Stimulated activated naive CD8-positive, alpha-beta T cell treated with anti-CD3 and anti-CD28 coated beads, Interleukin-15, amount 100 ng/mL, for 72 hours (primary cell): ENCODE data around the gene CAT.

Experiments
- ATAC-seq: fragments of 150-1000 bp; cut with Tn5 transposase; 2 replicates; pipeline ENCODE4 v1.10.0; 2021; ENCODE audit warnings: mild to moderate bottlenecking, moderate library complexity
- DNase-seq, 2 donors: peaks; one replicate each; pipeline ENCODE4 v3.0.0; 2021 to 2022
- H3K27ac Mint-ChIP-seq, 2 donors: one replicate each; pipeline ENCODE4 v1.8.0; 2022; ENCODE audit warnings: mild to moderate bottlenecking in 2 of 2, mixed read lengths in 2 of 2, moderate library complexity in 2 of 2
- H3K27me3 Mint-ChIP-seq: one replicate; pipeline ENCODE4 v1.8.0; 2022; ENCODE audit warnings: mixed read lengths
- H3K4me1 Mint-ChIP-seq: one replicate; pipeline ENCODE4 v1.8.0; 2022; ENCODE audit warnings: mild to moderate bottlenecking, mixed read lengths
- H3K4me3 Mint-ChIP-seq, 2 donors: one replicate each; pipeline ENCODE4 v1.8.0; 2022; ENCODE audit warnings: mild to moderate bottlenecking in 2 of 2, mixed read lengths in 2 of 2, moderate library complexity in 1 of 2
- H3K9me3 Mint-ChIP-seq, 2 donors: one replicate each; pipeline ENCODE4 v1.8.0; 2022; ENCODE audit warnings: mixed read lengths in 2 of 2

The CAT gene

DNA sequence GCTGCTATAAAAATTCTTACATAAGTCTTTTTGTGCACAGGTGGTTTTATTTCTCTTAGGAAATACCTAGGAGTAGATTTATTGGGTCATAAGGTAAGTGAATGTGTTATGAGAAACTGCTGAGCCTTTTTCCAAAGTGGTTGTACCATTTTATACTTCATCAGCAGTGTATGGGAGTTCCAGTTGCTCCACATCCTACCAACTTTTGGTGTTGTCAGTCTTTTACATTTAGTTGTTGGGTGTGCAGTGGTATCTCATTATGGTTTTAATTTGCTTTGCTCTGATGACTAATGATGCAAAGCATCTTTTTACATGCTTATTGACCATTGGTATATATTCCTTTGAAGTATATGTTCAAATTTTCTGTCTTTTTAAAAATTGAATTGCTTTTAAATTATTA, 3.1 kb downstream of the CAT start:
- H3K27ac Mint-ChIP-seq, result no peak overlapping the region
- DNase-seq (no peak), ATAC-seq (no peak)
- H3K4me3 Mint-ChIP-seq, result no peak overlapping the region
- no peaks in the 10 kb centered on the region for H3K9me3 Mint-ChIP-seq
- peaks cover 48% of the 10 kb centered on the region for H3K4me1 Mint-ChIP-seq
- H3K27me3 Mint-ChIP-seq, result no peaks in the 10 kb centered on the region

DNA sequence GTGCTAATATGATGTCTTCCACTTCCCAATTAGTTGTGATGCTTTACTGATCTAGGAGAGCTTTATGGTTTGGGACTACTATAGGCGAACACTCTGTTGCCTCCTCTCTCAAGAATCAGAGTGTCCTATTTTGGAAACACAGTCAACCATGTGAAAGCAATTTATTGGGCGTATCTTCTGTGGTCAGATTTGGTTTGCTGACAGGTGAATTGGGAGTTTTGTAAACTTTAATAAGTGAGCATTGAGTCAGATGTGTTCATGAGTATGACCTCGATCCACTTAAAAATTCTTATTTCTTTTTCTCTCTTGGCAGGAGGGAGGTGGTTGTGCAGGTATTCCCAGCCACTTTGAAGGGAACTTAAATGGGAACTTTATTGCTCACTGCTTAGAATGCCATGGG, 4.4 kb downstream of the CAT start:
- no peak overlapping the region for H3K4me3 Mint-ChIP-seq
- H3K4me1 Mint-ChIP-seq, result peaks cover 59% of the 10 kb centered on the region
- DNase-seq, result no peak
- no peaks in the 10 kb centered on the region for H3K9me3 Mint-ChIP-seq
- no peak overlapping the region for H3K27ac Mint-ChIP-seq
- ATAC-seq, result no peak
- no peaks in the 10 kb centered on the region for H3K27me3 Mint-ChIP-seq

- no peaks in the 10 kb centered on the region for H3K9me3 Mint-ChIP-seq
- H3K27ac Mint-ChIP-seq, result no peak overlapping the region
Measured at GRCh38 chr11:34444428-34444827, 5.7 kb downstream of the CAT start.

DNA sequence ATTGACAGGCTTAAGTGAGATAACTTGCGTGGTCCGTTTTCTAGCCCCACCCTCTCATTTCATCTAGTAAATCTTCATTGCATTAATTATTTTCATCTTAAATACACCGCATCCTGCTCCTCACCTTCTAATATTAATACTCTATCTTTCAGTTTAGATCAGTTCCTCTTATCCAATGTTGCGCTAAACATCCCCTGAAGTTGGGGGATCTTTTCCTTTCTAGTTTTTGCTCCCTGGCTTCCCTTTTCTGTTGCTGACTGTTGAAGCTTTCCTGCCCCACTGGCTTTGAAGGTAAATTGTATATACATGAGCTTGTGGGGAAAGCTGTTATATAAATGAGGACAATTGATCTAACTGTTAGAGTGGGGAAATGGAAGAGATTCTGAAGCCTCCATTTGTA, 7.2 kb downstream of the CAT start:
- Mint-ChIP-seq H3K4me3 (no peak overlapping the region), H3K9me3 (no peaks in the 10 kb centered on the region), H3K27me3 (no peaks in the 10 kb centered on the region), H3K27ac (peak overlapping the region in 1 of 2 donors; percentile 14), H3K4me1 (peaks cover 65% of the 10 kb centered on the region)
- DNase-seq (no peak), ATAC-seq (no peak)

More at GRCh38 chr11:34444428-34444827, 5.7 kb downstream of the CAT start:
- Mint-ChIP-seq H3K27me3 (no peaks in the 10 kb centered on the region), H3K4me3 (no peak overlapping the region), H3K4me1 (peaks cover 67% of the 10 kb centered on the region)
- no peak for ATAC-seq
- no peak for DNase-seq

- Mint-ChIP-seq H3K27me3 (no peaks in the 10 kb centered on the region), H3K9me3 (no peaks in the 10 kb centered on the region), H3K4me1 (peaks cover 65% of the 10 kb centered on the region), H3K4me3 (no peak overlapping the region), H3K27ac (no peak overlapping the region)
- ATAC-seq (no peak), DNase-seq (no peak)
Measured at GRCh38 chr11:34446386-34446785, 7.7 kb downstream of the CAT start.

GRCh38 chr11:34447044-34447443, 8.3 kb downstream of the CAT start:
- DNase-seq (no peak), ATAC-seq (no peak)
- H3K27me3 Mint-ChIP-seq, result no peaks in the 10 kb centered on the region
- no peaks in the 10 kb centered on the region for H3K9me3 Mint-ChIP-seq
- H3K4me1 Mint-ChIP-seq, result peaks cover 65% of the 10 kb centered on the region
- no peak overlapping the region for H3K27ac Mint-ChIP-seq
- no peak overlapping the region for H3K4me3 Mint-ChIP-seq

DNA sequence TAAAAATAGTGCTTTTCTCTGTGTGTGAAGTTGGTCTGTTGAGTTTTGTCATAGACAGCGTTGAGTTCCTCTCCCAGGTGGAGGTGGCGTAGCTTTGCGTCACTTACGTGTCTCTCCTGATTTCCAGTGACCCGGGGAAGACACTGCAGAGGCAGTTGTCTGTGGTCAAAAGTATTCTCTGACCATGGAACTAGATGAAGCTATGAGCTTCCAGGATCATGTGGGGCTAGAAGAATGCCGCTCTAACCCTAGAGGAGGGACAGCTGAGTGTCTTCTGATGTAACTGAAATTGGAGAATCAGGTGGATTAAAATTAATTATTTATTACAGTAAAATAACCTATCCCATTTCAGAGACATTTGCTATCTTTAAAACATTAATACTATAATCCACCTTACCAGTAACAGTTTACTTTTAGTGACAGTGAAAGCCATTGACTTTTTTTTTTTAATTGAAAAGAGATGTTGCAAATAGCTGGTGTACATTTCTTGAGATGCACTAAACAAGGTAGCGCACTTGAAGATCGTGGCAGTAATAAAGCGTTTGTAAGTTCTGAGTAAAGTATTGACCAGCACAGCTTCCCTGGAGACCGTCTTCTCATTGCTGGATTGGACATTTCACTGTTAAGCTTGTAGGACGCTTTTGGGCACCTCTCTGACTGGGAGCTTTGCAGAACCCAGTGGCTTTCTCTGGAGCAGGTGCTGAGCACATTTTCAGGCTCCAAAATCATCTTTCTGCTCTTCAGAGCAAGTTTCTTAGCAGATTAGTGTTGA, 9.7 kb downstream of the CAT start:
- ATAC-seq (no peak), DNase-seq (no peak)
- no peaks in the 10 kb centered on the region for H3K9me3 Mint-ChIP-seq
- H3K4me1 Mint-ChIP-seq, result peaks cover 52% of the 10 kb centered on the region
- H3K4me3 Mint-ChIP-seq, result peak overlapping the region; percentile 41 to 46
- H3K27me3 Mint-ChIP-seq, result no peaks in the 10 kb centered on the region
- H3K27ac Mint-ChIP-seq, result peak overlapping the region in 1 of 2 donors; percentile 87

DNA sequence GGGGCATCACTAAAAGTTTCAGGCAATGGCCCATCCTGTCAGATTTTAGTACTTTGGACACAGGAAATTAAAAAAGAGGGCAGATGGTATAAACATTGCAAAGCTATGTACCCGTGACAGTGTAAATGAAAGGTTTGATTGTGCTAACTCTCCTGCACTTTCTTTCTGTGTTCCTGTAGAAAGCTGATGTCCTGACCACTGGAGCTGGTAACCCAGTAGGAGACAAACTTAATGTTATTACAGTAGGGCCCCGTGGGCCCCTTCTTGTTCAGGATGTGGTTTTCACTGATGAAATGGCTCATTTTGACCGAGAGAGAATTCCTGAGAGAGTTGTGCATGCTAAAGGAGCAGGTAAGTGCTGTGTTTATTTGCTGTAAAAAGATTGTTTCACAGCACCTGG, 10.3 kb downstream of the CAT start:
- no peaks in the 10 kb centered on the region for H3K27me3 Mint-ChIP-seq
- peak overlapping the region in 1 of 2 donors; percentile 87 for H3K27ac Mint-ChIP-seq
- H3K4me3 Mint-ChIP-seq, result peak overlapping the region; percentile 41 to 46
- peak in 1 of 2 donors; percentile 29 for DNase-seq
- no peaks in the 10 kb centered on the region for H3K9me3 Mint-ChIP-seq
- peaks cover 46% of the 10 kb centered on the region for H3K4me1 Mint-ChIP-seq
- ATAC-seq, result peak; percentile 80

DNA sequence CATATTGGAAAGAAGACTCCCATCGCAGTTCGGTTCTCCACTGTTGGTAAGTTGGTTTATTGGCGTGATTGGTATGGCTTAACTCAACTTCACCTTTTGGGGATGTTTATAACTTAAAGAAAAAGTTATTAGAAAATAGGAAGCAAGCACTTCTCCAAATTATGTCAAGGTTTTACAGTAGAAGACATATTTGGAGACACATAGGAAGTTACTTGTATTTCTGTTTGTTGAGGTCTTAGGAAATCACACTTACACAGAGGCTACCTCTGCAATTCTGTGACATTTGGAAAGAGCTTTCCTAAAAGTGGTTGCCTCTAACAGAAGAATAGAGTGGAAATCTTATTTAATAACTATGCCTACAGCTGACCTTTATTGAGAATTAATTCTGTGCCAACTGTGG, 12.3 kb downstream of the CAT start:
- H3K4me1 Mint-ChIP-seq, result peaks cover 30% of the 10 kb centered on the region
- no peaks in the 10 kb centered on the region for H3K27me3 Mint-ChIP-seq
- H3K4me3 Mint-ChIP-seq, result no peak overlapping the region
- no peak overlapping the region for H3K27ac Mint-ChIP-seq
- ATAC-seq (no peak), DNase-seq (no peak)
- no peaks in the 10 kb centered on the region for H3K9me3 Mint-ChIP-seq

GRCh38 chr11:34454308-34455032, 15.7 kb downstream of the CAT start:
- Mint-ChIP-seq H3K4me3 (no peak overlapping the region), H3K9me3 (no peaks in the 10 kb centered on the region), H3K27ac (no peak overlapping the region), H3K4me1 (peaks cover 7% of the 10 kb centered on the region), H3K27me3 (no peaks in the 10 kb centered on the region)
- no peak for ATAC-seq
- DNase-seq, result no peak

DNA sequence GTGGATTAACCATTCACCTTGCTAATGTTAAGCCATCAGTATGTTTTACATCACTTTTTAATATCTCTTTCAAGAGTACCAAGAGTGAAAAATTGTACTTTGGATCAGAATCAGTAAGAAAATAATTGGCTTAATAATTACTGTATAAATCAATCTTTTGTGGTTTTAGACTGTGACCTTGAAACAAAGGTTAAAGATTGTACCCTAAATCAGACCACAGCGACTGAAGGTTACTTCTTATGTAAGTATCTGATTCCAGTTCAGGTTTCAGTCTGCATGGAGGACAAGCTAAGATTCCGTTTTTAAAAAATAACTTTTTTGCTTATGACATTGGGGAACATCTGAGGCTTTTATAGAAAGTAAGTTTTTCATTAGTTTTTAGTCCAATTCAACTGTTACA, 18.9 kb downstream of the CAT start:
- H3K9me3 Mint-ChIP-seq, result no peaks in the 10 kb centered on the region
- no peak for ATAC-seq
- no peak overlapping the region for H3K27ac Mint-ChIP-seq
- DNase-seq, result no peak
- H3K4me1 Mint-ChIP-seq, result no peaks in the 10 kb centered on the region
- no peak overlapping the region for H3K4me3 Mint-ChIP-seq
- H3K27me3 Mint-ChIP-seq, result no peaks in the 10 kb centered on the region

DNA sequence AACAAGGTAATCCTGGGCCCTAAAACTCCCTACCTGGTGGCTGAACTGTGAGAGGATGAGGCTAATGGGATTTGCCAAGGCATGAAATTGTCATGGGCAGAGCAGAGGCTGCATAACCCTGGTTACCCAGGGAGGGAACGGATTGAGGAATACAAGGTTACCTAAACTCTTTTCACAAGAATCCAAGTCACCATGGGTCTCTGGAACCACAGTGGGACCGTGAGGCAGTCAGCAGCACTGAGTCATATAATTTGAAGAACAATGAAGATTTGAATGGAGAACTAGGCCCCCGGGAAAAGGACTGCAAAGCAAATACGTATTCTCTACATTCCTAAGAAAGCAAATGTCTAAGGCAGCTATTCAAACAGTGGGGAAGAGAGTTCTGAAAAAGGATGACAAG, 19.8 kb downstream of the CAT start:
- Mint-ChIP-seq H3K27me3 (no peaks in the 10 kb centered on the region), H3K27ac (no peak overlapping the region), H3K4me1 (no peaks in the 10 kb centered on the region), H3K9me3 (no peaks in the 10 kb centered on the region), H3K4me3 (no peak overlapping the region)
- no peak for ATAC-seq
- no peak for DNase-seq

DNA sequence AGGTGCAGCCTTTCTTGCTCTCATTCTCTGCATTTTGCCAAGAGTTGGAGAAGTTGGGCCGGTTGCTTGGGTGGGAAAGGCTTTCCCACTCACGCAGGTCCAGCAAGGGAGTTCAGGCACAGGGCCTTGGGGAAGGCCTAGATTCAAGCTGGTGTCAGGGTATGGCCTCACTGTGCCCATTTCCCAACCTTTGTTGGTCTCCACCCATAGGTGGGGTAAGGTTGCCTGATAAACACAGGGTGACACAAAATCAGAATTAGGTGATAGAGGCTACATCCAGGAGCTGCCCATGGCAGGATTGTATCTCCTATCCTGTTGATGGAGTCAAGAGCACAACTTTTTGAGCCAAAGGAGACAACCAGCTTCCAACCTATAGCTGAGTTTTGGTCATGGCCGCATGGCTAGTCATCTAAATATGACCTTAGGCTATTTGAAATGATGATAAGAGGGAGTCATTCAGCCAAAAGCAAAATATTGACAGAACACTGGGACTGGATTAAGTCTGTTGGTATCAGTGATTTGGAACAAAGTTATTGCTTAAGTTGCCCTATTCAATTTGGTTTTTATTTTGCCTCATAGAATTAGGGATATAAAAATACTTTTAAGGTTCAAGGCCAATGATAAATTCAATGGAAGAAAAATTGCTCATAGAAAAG, 20.9 kb downstream of the CAT start:
- DNase-seq (no peak), ATAC-seq (no peak)
- no peaks in the 10 kb centered on the region for H3K27me3 Mint-ChIP-seq
- no peak overlapping the region for H3K27ac Mint-ChIP-seq
- peaks cover 4% of the 10 kb centered on the region for H3K4me1 Mint-ChIP-seq
- H3K4me3 Mint-ChIP-seq, result no peak overlapping the region
- no peaks in the 10 kb centered on the region for H3K9me3 Mint-ChIP-seq

- DNase-seq, result no peak
- Mint-ChIP-seq H3K4me3 (no peak overlapping the region), H3K4me1 (peaks cover 8% of the 10 kb centered on the region), H3K27me3 (no peaks in the 10 kb centered on the region), H3K27ac (peak overlapping the region in 1 of 2 donors; percentile 42), H3K9me3 (no peaks in the 10 kb centered on the region)
- ATAC-seq, result no peak
Measured at GRCh38 chr11:34460278-34460677, 21.5 kb downstream of the CAT start.

GRCh38 chr11:34461215-34461614, 22.5 kb downstream of the CAT start:
- Mint-ChIP-seq H3K4me3 (no peak overlapping the region), H3K27me3 (no peaks in the 10 kb centered on the region), H3K4me1 (peaks cover 8% of the 10 kb centered on the region), H3K9me3 (no peaks in the 10 kb centered on the region), H3K27ac (no peak overlapping the region)
- DNase-seq, result no peak
- no peak for ATAC-seq

GRCh38 chr11:34464591-34465051, 25.9 kb downstream of the CAT start:
- DNase-seq (no peak), ATAC-seq (no peak)
- peaks cover 5 to 8% of the 10 kb centered on the region in 2 donors for H3K9me3 Mint-ChIP-seq
- peaks cover 8% of the 10 kb centered on the region for H3K4me1 Mint-ChIP-seq
- H3K27me3 Mint-ChIP-seq, result no peaks in the 10 kb centered on the region
- H3K27ac Mint-ChIP-seq, result peak overlapping the region in 1 of 2 donors; percentile 1
- no peak overlapping the region for H3K4me3 Mint-ChIP-seq
